H1 (cell line): ENCODE measurements around the gene ZNF74.

Source experiments
- CHD2 ChIP-seq: IDR thresholded peaks from 2 replicates; pipeline ENCODE4 v1.6.1; 2012; ENCODE audit warnings: low read length, improper control_type of control experiment
- JUND ChIP-seq: IDR thresholded peaks from 2 replicates; pipeline ENCODE4 v1.6.1; 2011; ENCODE audit warnings: mild to moderate bottlenecking, improper control_type of control experiment, low read length
- PHF8 ChIP-seq: fragments of 200-600 bp; sonication (generic); conservative IDR thresholded peaks from 2 replicates; pipeline ENCODE4 v1.7.1; 2012; ENCODE audit warnings: low read depth, mild to moderate bottlenecking, inconsistent platforms, low read length, moderate library complexity
- POLR2A ChIP-seq, 2 experiments: IDR thresholded peaks; 1 replicate in 1 of 2; 2 replicates in 1 of 2; pipeline ENCODE4 v1.6.1; 2011; ENCODE audit warnings: low read depth in 2 of 2, low read length in 2 of 2, mild to moderate bottlenecking in 2 of 2; ENCODE audit errors: control extremely low read depth in 1 of 2
- RAD21 ChIP-seq, 2 experiments: IDR thresholded peaks in 1 of 2; conservative IDR thresholded peaks in 1 of 2; 2 replicates each; pipeline ENCODE4 v1.6.1; 2011; ENCODE audit warnings: low read depth in 2 of 2, low read length in 2 of 2, improper control_type of control experiment in 1 of 2, inconsistent platforms in 1 of 2, mild to moderate bottlenecking in 1 of 2, moderate library complexity in 1 of 2
- TAF1 ChIP-seq: IDR thresholded peaks from 2 replicates; pipeline ENCODE4 v1.6.1; 2011; ENCODE audit warnings: mild to moderate bottlenecking, low read depth, low read length
- TF ChIP-seq, protein P1 (sequence below), 3 experiments: IDR thresholded peaks; 1 replicate in 2 of 3; 2 replicates in 1 of 3; pipeline versions ENCODE4 v1.5.1 to v1.6.1; 2011; ENCODE audit warnings: low read length in 3 of 3, mild to moderate bottlenecking in 3 of 3, inconsistent platforms in 2 of 3, low read depth in 1 of 3, moderate library complexity in 1 of 3; ENCODE audit not compliant: insufficient read depth in 1 of 3; ENCODE audit errors: control extremely low read depth in 1 of 3

DNA sequence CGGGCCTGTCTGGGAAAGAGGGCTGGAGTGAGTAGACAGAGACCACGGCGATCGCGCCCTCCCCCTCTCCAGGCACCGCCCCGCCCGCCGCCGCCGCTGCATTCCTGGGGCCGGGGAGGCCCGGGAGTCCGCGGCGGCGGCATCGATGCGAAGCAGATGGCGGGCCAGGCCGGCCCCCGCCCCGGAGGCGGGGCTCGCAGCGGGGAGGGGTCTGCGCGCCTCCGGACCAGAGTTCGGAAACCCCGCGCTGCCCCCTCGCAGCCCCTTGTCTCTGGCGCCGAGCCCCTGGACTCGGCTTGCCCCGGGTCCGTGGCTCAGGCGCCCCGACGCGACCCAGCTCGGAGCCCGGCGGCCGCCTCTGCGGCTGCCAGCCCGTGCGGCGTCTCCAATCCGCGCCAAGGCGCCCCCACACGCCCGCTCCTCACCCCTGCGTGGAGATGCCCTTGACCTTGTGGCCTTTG lies 42.4 kb downstream of the ZNF74 start:
- TF ChIP-seq POLR2A (IDR thresholded peaks at IDR 0.05; ENCODE audit: control extremely low read depth in 1 of 2, low read depth in 2 of 2, low read length in 2 of 2) (no peak), RAD21 (IDR thresholded peaks at IDR 0.05 in 1 of 2, conservative IDR thresholded peaks at IDR 0.05 in 1 of 2; ENCODE audit: low read depth in 2 of 2, low read length in 2 of 2) (no peak), CHD2 (no peak), JUND (no peak), TAF1 (no peak), PHF8 (no peak)
- TF ChIP-seq, protein P1, sequence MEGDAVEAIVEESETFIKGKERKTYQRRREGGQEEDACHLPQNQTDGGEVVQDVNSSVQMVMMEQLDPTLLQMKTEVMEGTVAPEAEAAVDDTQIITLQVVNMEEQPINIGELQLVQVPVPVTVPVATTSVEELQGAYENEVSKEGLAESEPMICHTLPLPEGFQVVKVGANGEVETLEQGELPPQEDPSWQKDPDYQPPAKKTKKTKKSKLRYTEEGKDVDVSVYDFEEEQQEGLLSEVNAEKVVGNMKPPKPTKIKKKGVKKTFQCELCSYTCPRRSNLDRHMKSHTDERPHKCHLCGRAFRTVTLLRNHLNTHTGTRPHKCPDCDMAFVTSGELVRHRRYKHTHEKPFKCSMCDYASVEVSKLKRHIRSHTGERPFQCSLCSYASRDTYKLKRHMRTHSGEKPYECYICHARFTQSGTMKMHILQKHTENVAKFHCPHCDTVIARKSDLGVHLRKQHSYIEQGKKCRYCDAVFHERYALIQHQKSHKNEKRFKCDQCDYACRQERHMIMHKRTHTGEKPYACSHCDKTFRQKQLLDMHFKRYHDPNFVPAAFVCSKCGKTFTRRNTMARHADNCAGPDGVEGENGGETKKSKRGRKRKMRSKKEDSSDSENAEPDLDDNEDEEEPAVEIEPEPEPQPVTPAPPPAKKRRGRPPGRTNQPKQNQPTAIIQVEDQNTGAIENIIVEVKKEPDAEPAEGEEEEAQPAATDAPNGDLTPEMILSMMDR (IDR thresholded peaks at IDR 0.05; ENCODE audit: control extremely low read depth in 1 of 3, insufficient read depth in 1 of 3, low read depth in 1 of 3, low read length in 3 of 3) = no peak
